ENCODE results near the gene PRDX1. TPM values are rescaled to one million over a fixed set of nuclear protein-coding genes. Genes with fewer than 3 reads are reported as not detected.

Gene PRDX1
- total and polyA plus RNA-seq, 2 experiments from 2014 or later: 1,070 to 2,149 TPM

DNA sequence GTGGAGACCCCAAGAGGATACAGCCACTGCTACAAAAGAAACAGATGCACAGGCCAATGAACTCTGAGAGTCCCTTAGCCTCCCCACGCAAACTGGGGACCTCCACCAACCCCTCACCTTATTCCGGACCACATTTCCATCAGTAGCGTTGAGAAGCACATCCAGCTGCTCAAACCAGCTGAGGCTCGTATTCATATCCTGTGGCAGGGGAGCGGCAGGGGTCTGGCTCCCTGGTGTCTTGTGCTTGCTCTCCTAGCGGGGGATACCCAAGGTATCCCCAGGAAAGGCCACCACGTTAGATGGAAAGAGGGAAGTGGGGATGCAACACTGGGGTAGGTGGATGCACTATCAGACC lies 22.3 kb downstream of the PRDX1 start:
- no peak; the same call in 2 of the 3 replicates for ATAC-seq
- Mint-ChIP-seq H3K36me3 (ENCODE audit: low read depth) (peaks cover 16% of the 10 kb centered on the region), H3K27me3 (ENCODE audit: insufficient read depth, low read depth, poor library complexity) (peaks cover 9% of the 10 kb centered on the region)

More for the DNA sequence above, 22.3 kb downstream of the PRDX1 start:
- Histone ChIP-seq H4K20me1 (replicated peaks; ENCODE audit: insufficient read depth) (peaks cover 5% of the 10 kb centered on the region), H3F3A (replicated peaks; ENCODE audit: low read depth) (0 out of 2 replicates have a peak, but pooled peaks cover 21% of the 10 kb centered on the region), H3K27ac (ENCODE audit: low read depth) (peak overlapping the region; percentile 28; the same call in 1 of the 2 replicates), H3K4me1 (ENCODE audit: insufficient read depth) (peaks cover 12% of the 10 kb centered on the region; the same call in 1 of the 2 replicates), H3K27me3 (ENCODE audit: insufficient read depth) (no peaks in the 10 kb centered on the region), H3K4me3 (peak overlapping the region; percentile 70), H2AFZ (peak overlapping the region; percentile 80), H3K36me3 (ENCODE audit: insufficient read depth) (no peaks in the 10 kb centered on the region; the same call in 1 of the 2 replicates), H3K9me2 (ENCODE audit: insufficient read depth) (no peaks in the 10 kb centered on the region), H3K79me2 (replicated peaks; ENCODE audit: insufficient read depth) (peaks cover 16% of the 10 kb centered on the region), H3K4me2 (peak overlapping the region; percentile 90)
- Mint-ChIP-seq H3K4me1 (peaks cover 17% of the 10 kb centered on the region), H3K4me3 (peak overlapping the region; percentile 98), H3K27ac (peak overlapping the region; percentile 95; the same call in 1 of the 2 replicates), H3K9me3 (peaks cover 11% of the 10 kb centered on the region)
- TF ChIP-seq ZNF331 (CRISPR knock-in tag; IDR thresholded peaks at IDR 0.05; ENCODE audit: low read depth): no peak
- no peak for TF ChIP-seq CREB1 (CRISPR knock-in tag; IDR thresholded peaks at IDR 0.05; ENCODE audit: low read depth)
- no peak for TF ChIP-seq EZH2phosphoT487 (IDR thresholded peaks at IDR 0.05; ENCODE audit: unreplicated experiment)
- TF ChIP-seq, protein P1, sequence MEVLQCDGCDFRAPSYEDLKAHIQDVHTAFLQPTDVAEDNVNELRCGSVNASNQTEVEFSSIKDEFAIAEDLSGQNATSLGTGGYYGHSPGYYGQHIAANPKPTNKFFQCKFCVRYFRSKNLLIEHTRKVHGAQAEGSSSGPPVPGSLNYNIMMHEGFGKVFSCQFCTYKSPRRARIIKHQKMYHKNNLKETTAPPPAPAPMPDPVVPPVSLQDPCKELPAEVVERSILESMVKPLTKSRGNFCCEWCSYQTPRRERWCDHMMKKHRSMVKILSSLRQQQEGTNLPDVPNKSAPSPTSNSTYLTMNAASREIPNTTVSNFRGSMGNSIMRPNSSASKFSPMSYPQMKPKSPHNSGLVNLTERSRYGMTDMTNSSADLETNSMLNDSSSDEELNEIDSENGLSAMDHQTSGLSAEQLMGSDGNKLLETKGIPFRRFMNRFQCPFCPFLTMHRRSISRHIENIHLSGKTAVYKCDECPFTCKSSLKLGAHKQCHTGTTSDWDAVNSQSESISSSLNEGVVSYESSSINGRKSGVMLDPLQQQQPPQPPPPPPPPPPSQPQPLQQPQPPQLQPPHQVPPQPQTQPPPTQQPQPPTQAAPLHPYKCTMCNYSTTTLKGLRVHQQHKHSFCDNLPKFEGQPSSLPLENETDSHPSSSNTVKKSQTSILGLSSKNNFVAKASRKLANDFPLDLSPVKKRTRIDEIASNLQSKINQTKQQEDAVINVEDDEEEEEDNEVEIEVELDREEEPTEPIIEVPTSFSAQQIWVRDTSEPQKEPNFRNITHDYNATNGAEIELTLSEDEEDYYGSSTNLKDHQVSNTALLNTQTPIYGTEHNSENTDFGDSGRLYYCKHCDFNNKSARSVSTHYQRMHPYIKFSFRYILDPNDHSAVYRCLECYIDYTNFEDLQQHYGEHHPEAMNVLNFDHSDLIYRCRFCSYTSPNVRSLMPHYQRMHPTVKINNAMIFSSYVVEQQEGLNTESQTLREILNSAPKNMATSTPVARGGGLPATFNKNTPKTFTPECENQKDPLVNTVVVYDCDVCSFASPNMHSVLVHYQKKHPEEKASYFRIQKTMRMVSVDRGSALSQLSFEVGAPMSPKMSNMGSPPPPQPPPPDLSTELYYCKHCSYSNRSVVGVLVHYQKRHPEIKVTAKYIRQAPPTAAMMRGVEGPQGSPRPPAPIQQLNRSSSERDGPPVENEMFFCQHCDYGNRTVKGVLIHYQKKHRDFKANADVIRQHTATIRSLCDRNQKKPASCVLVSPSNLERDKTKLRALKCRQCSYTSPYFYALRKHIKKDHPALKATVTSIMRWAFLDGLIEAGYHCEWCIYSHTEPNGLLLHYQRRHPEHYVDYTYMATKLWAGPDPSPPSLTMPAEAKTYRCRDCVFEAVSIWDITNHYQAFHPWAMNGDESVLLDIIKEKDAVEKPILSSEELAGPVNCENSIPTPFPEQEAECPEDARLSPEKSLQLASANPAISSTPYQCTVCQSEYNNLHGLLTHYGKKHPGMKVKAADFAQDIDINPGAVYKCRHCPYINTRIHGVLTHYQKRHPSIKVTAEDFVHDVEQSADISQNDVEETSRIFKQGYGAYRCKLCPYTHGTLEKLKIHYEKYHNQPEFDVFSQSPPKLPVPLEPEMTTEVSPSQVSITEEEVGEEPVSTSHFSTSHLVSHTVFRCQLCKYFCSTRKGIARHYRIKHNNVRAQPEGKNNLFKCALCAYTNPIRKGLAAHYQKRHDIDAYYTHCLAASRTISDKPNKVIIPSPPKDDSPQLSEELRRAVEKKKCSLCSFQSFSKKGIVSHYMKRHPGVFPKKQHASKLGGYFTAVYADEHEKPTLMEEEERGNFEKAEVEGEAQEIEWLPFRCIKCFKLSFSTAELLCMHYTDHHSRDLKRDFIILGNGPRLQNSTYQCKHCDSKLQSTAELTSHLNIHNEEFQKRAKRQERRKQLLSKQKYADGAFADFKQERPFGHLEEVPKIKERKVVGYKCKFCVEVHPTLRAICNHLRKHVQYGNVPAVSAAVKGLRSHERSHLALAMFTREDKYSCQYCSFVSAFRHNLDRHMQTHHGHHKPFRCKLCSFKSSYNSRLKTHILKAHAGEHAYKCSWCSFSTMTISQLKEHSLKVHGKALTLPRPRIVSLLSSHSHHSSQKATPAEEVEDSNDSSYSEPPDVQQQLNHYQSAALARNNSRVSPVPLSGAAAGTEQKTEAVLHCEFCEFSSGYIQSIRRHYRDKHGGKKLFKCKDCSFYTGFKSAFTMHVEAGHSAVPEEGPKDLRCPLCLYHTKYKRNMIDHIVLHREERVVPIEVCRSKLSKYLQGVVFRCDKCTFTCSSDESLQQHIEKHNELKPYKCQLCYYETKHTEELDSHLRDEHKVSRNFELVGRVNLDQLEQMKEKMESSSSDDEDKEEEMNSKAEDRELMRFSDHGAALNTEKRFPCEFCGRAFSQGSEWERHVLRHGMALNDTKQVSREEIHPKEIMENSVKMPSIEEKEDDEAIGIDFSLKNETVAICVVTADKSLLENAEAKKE (CRISPR knock-in tag; IDR thresholded peaks at IDR 0.05): no peak
- no peak for TF ChIP-seq NANOG (IDR thresholded peaks at IDR 0.05; ENCODE audit: borderline replicate concordance)
- TF ChIP-seq STAT1 (IDR thresholded peaks at IDR 0.05; ENCODE audit: unreplicated experiment): no peak
- no peak for TF ChIP-seq JUNB (IDR thresholded peaks at IDR 0.05; ENCODE audit: unreplicated experiment)
- TF ChIP-seq, protein P2, sequence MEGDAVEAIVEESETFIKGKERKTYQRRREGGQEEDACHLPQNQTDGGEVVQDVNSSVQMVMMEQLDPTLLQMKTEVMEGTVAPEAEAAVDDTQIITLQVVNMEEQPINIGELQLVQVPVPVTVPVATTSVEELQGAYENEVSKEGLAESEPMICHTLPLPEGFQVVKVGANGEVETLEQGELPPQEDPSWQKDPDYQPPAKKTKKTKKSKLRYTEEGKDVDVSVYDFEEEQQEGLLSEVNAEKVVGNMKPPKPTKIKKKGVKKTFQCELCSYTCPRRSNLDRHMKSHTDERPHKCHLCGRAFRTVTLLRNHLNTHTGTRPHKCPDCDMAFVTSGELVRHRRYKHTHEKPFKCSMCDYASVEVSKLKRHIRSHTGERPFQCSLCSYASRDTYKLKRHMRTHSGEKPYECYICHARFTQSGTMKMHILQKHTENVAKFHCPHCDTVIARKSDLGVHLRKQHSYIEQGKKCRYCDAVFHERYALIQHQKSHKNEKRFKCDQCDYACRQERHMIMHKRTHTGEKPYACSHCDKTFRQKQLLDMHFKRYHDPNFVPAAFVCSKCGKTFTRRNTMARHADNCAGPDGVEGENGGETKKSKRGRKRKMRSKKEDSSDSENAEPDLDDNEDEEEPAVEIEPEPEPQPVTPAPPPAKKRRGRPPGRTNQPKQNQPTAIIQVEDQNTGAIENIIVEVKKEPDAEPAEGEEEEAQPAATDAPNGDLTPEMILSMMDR (conservative IDR thresholded peaks at IDR 0.05; ENCODE audit: low read depth in 2 of 2): no peak
- TF ChIP-seq, protein P3, sequence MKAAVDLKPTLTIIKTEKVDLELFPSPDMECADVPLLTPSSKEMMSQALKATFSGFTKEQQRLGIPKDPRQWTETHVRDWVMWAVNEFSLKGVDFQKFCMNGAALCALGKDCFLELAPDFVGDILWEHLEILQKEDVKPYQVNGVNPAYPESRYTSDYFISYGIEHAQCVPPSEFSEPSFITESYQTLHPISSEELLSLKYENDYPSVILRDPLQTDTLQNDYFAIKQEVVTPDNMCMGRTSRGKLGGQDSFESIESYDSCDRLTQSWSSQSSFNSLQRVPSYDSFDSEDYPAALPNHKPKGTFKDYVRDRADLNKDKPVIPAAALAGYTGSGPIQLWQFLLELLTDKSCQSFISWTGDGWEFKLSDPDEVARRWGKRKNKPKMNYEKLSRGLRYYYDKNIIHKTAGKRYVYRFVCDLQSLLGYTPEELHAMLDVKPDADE (IDR thresholded peaks at IDR 0.05): no peak
- DNase-seq (ENCODE audit: low spot score): no peak
